Endothelial cell of umbilical vein (primary cell): Measurements from ENCODE around the gene SLC16A5.

Experiments used
- MAX ChIP-seq: IDR thresholded peaks from 2 replicates; pipeline ENCODE4 v1.6.1; 2011; ENCODE audit not compliant: insufficient read depth, insufficient read length
- POLR2A ChIP-seq: IDR thresholded peaks from 2 replicates; pipeline ENCODE4 v1.6.1; 2012; ENCODE audit warnings: low read depth, mild to moderate bottlenecking, control low read depth, low read length
- POLR2AphosphoS5 ChIP-seq: IDR thresholded peaks from 2 replicates; pipeline ENCODE4 v1.6.1; 2012; ENCODE audit warnings: low read depth, mild to moderate bottlenecking, control low read depth, low read length, moderate library complexity; ENCODE audit not compliant: insufficient read depth
- TF ChIP-seq, protein P1 (sequence below), 2 donors: IDR thresholded peaks; 1 replicate in 1 of 2; 2 replicates in 1 of 2; pipeline ENCODE4 v1.5.1; 2011; ENCODE audit warnings: low read length in 2 of 2, mild to moderate bottlenecking in 2 of 2, moderate library complexity in 2 of 2, control low read depth in 1 of 2, inconsistent platforms in 1 of 2, low read depth in 1 of 2; ENCODE audit not compliant: insufficient read depth in 1 of 2; ENCODE audit errors: extremely low read depth in 1 of 2

DNA sequence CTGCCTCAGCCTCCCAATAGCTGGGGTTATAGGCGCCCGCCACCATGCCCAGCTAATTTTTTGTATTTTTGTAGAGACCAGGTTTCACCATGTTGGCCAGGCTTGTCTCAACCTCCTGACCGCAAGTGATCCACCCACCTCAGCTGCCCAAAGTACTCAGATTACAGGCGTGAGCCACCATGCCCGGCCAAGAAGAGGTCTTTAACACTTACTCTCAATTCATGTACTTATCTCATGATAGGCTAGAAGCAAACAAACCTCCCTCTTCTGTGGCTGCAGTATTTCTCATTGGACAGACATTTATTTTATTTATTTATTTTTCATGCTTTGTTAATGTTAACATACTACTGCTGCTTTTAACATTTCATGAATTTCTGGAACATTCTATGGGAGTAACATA lies 50.8 kb downstream of the SLC16A5 start:
- TF ChIP-seq POLR2A (no peak), POLR2AphosphoS5 (no peak), MAX (no peak)
- TF ChIP-seq, protein P1, sequence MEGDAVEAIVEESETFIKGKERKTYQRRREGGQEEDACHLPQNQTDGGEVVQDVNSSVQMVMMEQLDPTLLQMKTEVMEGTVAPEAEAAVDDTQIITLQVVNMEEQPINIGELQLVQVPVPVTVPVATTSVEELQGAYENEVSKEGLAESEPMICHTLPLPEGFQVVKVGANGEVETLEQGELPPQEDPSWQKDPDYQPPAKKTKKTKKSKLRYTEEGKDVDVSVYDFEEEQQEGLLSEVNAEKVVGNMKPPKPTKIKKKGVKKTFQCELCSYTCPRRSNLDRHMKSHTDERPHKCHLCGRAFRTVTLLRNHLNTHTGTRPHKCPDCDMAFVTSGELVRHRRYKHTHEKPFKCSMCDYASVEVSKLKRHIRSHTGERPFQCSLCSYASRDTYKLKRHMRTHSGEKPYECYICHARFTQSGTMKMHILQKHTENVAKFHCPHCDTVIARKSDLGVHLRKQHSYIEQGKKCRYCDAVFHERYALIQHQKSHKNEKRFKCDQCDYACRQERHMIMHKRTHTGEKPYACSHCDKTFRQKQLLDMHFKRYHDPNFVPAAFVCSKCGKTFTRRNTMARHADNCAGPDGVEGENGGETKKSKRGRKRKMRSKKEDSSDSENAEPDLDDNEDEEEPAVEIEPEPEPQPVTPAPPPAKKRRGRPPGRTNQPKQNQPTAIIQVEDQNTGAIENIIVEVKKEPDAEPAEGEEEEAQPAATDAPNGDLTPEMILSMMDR (IDR thresholded peaks at IDR 0.05; ENCODE audit: extremely low read depth in 1 of 2, insufficient read depth in 1 of 2, low read depth in 1 of 2, low read length in 2 of 2), result no peak
